Activated T-helper 1 cell treated with anti-CD3 and anti-CD28 coated beads, Interleukin-12 subunit alpha, Interleukin-12 subunit beta, Interleukin-2, Interleukin-4 antibody, amounts not matched to agents 30 ng/mL and 10 ng/mL and 1 ng/mL, durations not matched to agents 14 hours and 24 hours and 36 hours (primary cell): ENCODE data around the gene CHMP6. TPM values are rescaled to one million over a fixed set of nuclear protein-coding genes. Genes with fewer than 3 reads are reported as not detected.

Experiments used
- DNase-seq: peaks from one replicate; pipeline ENCODE4 v3.0.0; 2021; ENCODE audit warnings: low spot score
- H3K27ac Mint-ChIP-seq: one replicate; pipeline ENCODE4 v1.8.0; 2021; ENCODE audit warnings: mild to moderate bottlenecking, mixed read lengths
- H3K27me3 Mint-ChIP-seq: one replicate; pipeline ENCODE4 v1.8.0; 2022; ENCODE audit warnings: mild to moderate bottlenecking, moderate library complexity, mixed read lengths; ENCODE audit not compliant: insufficient read depth
- H3K36me3 Mint-ChIP-seq: one replicate; pipeline ENCODE4 v1.8.0; 2021; ENCODE audit warnings: low read depth, mixed read lengths
- H3K4me1 Mint-ChIP-seq: one replicate; pipeline ENCODE4 v1.8.0; 2021; ENCODE audit warnings: low read depth, mixed read lengths
- H3K4me3 Mint-ChIP-seq: one replicate; pipeline ENCODE4 v1.8.0; 2021; ENCODE audit warnings: mild to moderate bottlenecking, moderate library complexity, mixed read lengths
- H3K9me3 Mint-ChIP-seq: one replicate; pipeline ENCODE4 v1.8.0; 2021; ENCODE audit warnings: mixed read lengths
- intact Hi-C: fragments of 100-400 bp; cut with micrococcal nuclease; formaldehyde crosslinking; loops from one replicate; pipeline ENCODE4 v1.15.1; 2024
- total RNA-seq: library from RNA; stranded (reverse); gene quantifications from 2 replicates; pipeline ENCODE4 v1.2.3, GENCODE V29; 2022

Gene CHMP6
- total RNA-seq, 1 donor from 2014 or later = 36.6 TPM

DNA sequence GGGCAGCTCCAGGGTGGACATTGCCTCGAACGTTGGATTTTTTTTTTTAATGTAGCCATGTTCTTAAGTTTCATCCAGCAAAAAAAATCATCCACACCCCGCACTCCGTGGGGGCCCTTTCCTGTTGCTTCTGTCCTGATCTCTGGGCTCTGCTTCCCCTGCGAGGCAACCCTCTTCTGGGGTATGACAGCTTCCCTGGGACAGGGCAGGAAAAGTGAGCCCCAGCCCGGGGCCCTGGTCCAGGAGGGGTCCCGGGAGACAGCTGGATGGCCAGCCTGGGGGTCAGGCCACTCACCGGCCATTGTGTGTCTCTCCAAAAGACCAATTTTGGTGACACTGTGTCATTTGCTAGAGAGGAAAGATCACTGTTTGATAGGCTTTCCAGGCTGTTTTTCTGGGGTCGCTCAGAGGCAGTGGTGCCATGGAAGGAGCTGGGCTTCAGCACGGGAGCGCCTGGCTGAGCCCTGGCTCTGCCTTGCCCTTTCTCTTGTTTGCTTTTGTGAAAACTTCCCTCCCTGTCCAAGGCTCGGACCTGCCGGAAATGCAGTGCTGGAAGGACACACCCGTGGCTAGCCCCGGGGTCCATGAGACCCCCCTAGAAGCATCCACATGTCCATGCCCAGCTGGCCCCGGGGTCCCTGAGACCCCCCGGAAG is 41.0 kb upstream of the CHMP6 start:
- no peaks in the 10 kb centered on the region for H3K4me1 Mint-ChIP-seq
- H3K4me3 Mint-ChIP-seq = no peak overlapping the region
- H3K9me3 Mint-ChIP-seq = no peaks in the 10 kb centered on the region
- H3K36me3 Mint-ChIP-seq = peaks cover 23% of the 10 kb centered on the region
- intact Hi-C loops = no loop called here
- no peaks in the 10 kb centered on the region for H3K27me3 Mint-ChIP-seq
- DNase-seq = no peak
- no peak overlapping the region for H3K27ac Mint-ChIP-seq

DNA sequence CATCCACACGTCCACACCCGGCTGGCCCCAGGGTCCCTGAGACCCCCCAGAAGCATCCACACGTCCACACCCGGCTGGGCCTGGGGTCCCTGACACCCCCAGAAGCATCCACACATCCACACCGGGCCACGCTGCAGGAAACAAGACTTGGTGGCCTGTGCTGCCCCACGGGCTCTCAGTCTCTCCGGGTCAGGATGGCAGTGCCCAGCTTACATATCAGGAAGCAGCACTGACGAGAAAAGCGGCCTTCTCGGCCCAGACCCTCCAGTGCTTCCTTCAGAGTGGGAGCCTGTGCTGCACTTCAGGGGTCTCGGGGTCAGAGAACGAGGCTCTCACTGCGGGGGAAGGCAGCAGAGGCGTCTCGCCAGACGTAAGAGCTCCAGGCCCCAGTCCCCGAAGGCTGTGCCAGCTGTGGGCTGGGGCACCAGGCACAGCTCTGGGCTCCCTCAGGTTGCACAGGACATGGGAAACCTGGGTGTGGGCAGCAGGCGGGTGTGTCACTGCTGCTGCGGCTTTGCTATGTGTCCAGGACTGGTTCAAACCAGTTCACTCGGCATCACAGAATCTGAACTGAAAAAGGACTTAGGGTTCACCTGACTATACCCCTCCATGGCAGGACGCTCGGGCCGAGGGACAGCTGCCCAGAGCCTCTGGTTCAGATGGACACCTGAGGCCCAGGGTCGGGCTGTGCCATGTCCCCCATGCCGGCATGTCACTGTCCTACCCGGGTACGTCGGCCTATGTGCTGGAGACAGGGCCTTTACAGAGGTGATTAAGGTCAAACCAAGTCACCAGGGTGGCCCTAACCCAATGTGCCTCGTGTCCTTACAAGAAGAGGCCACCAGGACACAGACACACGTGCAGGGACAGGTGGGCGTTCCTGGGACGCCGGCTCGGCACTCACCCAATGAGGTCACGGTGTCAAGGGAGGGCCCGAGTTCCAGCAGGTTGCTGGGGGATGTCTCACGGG is 40.2 kb upstream of the CHMP6 start:
- Mint-ChIP-seq H3K4me3 (no peak overlapping the region), H3K27me3 (no peaks in the 10 kb centered on the region), H3K27ac (no peak overlapping the region), H3K4me1 (no peaks in the 10 kb centered on the region), H3K36me3 (peaks cover 16% of the 10 kb centered on the region), H3K9me3 (no peaks in the 10 kb centered on the region)
- intact Hi-C loops = no loop called here
- no peak for DNase-seq

DNA sequence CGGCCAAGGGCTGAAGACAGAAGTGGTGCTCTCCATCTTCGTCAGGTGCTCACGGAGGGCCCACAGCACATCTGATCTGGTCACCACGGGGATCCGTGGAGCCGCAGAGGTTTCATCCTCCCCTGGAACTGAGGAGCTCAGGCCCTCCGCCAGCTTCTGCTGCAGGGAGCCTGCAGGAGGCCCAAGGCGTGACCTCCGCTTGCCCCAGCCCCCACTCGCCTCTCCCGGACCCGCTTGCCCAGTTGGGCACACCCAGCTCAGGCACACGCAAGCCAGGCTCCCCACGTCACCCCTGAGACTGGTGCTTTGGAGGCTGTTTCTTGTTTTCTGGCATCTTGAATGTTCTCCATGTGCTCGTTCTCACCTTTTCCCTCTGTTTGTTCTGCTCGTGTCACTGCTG is 39.4 kb upstream of the CHMP6 start:
- no peak overlapping the region for H3K27ac Mint-ChIP-seq
- H3K36me3 Mint-ChIP-seq = peaks cover 7% of the 10 kb centered on the region
- DNase-seq = no peak
- no peak overlapping the region for H3K4me3 Mint-ChIP-seq
- H3K4me1 Mint-ChIP-seq = no peaks in the 10 kb centered on the region
- no peaks in the 10 kb centered on the region for H3K9me3 Mint-ChIP-seq
- no peaks in the 10 kb centered on the region for H3K27me3 Mint-ChIP-seq
- intact Hi-C loops = no loop called here

DNA sequence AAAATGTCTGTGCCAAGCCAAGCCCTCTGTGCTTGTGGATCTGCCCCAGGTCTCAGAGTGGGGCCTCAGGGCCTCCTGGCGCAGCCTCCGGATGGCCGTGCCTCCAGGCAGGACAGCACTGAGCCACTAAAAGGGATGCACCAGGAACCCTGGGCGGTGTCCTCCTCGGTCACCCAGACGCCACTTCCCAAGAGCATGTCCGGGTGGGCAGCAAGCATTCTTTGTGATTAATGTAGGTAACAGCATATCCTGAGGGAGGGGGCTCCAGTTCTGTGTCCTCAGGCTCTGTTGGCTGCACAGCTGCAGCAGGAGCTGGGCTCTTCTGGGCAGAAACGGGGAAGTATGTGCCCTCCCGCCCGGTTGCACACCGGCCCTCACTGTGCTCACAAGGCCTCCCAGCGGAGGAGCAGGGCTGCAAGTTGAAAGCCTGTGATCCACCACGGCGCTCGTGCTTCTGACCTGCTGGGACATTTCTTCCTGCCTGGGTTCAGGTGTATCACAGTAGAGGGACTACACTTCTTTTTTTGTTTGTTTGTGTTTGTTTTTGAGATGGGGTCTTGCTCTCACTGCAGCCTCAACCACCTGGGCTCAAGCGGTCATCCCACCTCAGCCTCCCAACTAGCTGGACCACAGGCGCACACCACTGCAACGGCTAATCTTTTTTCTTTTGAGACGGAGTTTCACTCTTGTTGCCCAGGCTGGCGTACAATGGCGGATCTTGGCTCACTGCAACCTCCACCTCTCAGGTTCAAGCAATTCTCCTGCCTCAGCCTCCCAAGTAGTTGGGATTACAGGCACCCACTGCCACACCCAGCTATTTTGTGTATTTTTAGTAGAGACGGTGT is 37.9 kb upstream of the CHMP6 start:
- no peak overlapping the region for H3K4me3 Mint-ChIP-seq
- intact Hi-C loops = no loop called here
- H3K27me3 Mint-ChIP-seq = no peaks in the 10 kb centered on the region
- peaks cover 2% of the 10 kb centered on the region for H3K36me3 Mint-ChIP-seq
- no peaks in the 10 kb centered on the region for H3K9me3 Mint-ChIP-seq
- H3K27ac Mint-ChIP-seq = no peak overlapping the region
- no peaks in the 10 kb centered on the region for H3K4me1 Mint-ChIP-seq
- no peak for DNase-seq

DNA sequence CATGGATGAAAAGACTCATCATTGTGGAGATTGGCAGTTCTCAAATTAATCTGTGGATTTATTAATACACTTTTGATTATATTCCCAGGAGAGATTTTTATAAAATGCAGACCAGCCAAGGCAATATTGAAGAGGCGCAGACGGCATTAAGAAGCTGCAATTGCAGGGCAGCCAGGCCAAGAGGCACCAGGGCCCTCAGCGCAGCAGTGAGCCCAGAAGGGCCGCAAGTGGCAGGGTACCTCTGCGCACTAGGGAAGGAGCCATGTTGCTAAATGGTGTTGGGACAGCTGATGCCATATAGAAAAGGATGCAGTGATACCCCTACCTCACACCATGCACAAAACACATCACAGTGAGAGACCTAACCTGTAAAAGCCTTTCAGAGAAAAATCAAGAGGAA is 36.6 kb upstream of the CHMP6 start:
- Mint-ChIP-seq H3K36me3 (peaks cover 2% of the 10 kb centered on the region), H3K4me1 (no peaks in the 10 kb centered on the region), H3K4me3 (no peak overlapping the region), H3K27ac (no peak overlapping the region), H3K9me3 (no peaks in the 10 kb centered on the region), H3K27me3 (no peaks in the 10 kb centered on the region)
- intact Hi-C loops = no loop called here
- DNase-seq = no peak

DNA sequence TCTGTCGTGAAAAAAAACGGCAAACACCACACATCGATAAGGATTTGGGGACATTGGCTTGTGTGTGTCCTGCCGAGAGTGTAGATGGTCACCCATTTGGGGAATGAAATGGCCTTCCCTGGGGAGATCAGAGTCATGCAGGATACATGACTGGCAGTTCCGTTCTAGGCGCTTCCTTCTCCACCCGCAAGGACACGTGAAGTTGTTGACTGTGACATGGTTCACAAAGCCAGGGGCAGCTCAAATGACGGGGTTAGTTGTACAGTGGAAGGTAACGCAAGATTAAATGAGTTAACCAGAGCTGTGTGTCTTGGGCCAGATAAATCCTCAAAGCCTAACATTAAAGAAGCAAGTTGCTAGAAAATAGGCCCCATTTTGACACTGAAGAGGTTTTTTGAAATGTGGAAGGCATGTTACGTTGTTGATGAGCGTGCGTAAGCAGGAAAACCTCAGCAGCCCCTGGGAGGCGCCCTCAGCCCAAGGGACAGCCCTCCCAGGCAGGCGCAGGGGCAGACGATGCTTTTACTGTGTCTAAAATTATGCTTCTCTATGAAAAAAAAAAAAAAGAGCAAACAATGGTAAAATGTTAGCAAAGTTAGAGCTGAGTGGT is 35.9 kb upstream of the CHMP6 start:
- intact Hi-C loops = no loop called here
- no peak overlapping the region for H3K4me3 Mint-ChIP-seq
- no peaks in the 10 kb centered on the region for H3K4me1 Mint-ChIP-seq
- no peaks in the 10 kb centered on the region for H3K9me3 Mint-ChIP-seq
- no peak overlapping the region for H3K27ac Mint-ChIP-seq
- no peaks in the 10 kb centered on the region for H3K27me3 Mint-ChIP-seq
- H3K36me3 Mint-ChIP-seq = no peaks in the 10 kb centered on the region
- DNase-seq = no peak

DNA sequence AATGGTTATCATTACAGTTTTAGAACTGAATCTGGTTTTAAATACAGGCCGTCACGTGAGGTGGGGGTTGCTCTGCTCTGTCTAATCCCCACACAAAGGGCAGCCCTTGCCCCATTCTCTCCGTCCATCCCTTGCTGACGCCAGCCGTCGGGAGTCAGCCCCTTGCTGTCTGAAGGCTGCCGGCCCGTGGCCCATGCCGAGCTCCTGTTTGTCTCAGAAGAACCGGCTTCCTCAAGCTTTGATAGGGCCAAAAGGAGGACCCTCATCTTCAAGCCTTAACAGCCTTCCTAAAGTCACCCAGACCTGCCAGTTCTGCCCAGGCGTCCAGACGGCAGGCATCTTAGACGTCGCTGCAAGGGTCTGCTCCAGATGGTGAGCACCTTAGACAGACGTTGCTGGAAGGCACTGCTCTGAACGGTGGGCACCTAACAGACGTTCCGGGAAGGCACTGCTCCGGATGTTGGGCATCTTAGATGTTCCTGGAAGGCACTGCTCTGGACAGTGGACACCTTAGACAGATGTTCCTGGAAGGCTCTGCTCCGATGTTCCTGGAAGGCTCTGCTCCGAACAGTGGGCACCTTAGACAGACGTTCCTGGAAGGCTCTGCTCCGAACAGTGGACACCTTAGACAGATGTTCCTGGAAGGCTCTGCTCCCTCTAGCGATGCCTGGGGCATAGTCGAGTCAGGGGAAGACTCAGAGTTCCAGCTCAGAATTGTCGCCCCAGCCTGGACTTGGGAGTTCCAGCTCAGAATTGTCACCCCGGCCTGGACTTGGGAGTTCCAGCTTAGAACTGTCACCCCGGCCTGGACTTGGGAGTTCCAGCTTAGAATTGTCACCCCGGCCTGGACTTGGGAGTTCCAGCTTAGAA is 35.1 kb upstream of the CHMP6 start:
- intact Hi-C loops = no loop called here
- H3K4me3 Mint-ChIP-seq = no peak overlapping the region
- H3K36me3 Mint-ChIP-seq = no peaks in the 10 kb centered on the region
- H3K27me3 Mint-ChIP-seq = no peaks in the 10 kb centered on the region
- H3K27ac Mint-ChIP-seq = no peak overlapping the region
- no peaks in the 10 kb centered on the region for H3K4me1 Mint-ChIP-seq
- no peaks in the 10 kb centered on the region for H3K9me3 Mint-ChIP-seq
- no peak for DNase-seq

DNA sequence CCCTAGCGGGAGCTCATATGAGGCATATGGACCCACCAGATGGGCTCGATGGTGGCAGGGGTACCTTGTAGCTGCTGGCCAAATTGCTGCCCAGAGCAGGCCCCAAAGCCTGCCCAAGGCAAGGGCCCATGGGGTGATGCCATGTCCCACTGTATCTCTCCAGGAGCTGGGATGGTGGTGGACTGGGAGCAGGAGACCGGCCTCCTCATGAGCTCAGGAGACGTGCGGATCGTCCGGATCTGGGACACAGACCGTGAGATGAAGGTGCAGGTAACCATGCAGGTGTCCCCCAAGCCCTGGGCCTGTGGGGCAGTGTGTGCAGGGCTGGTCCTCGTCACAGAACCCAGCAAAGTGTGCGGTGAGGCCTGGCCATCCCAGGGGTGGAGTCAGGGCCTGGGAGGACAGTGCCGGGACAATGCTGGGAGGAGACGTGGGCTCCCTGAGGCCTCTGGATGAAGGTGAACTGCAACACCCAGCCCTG is 34.1 kb upstream of the CHMP6 start:
- no peak for DNase-seq
- Mint-ChIP-seq H3K27ac (no peak overlapping the region), H3K36me3 (no peaks in the 10 kb centered on the region), H3K4me3 (no peak overlapping the region), H3K9me3 (no peaks in the 10 kb centered on the region), H3K4me1 (no peaks in the 10 kb centered on the region), H3K27me3 (no peaks in the 10 kb centered on the region)
- intact Hi-C loops = no loop called here

DNA sequence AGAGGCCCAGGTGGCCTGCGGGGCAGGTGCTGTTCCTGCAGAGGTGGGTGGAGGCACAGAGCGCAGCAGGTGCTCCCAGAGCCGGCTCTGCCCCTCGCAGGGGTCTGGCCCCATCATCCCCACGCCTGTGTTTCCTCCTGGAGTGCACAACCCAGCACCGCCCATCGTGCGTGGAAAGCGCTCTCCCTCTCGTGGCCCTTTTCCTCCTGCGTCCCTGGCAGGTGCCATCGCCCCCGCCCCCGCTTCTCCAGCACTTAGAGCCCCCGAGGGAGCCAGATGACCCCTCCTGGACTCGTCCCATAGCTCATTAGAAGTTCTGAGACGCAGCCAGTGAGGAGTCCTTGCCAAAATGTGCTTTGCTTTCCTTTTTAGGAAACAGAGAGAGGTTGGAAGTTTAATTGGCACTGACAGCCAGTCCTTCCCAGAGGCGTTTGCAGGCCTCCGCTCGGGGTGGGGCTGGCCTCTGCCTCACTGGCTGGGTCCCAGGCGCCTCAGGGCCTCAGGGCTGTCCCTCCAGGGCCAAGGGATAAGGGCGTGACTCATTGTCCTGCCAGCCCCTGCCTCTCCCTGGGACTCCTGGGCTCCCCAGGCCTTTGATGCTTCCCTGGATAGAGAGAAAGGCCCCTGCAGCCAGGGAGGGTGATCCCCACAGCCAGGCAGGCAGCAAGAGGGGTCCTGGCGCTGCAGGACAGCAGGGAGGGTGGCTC is 32.2 kb upstream of the CHMP6 start:
- peaks cover 2% of the 10 kb centered on the region for H3K36me3 Mint-ChIP-seq
- intact Hi-C loops = no loop called here
- H3K9me3 Mint-ChIP-seq = no peaks in the 10 kb centered on the region
- H3K4me1 Mint-ChIP-seq = no peaks in the 10 kb centered on the region
- H3K27ac Mint-ChIP-seq = no peak overlapping the region
- no peak for DNase-seq
- no peaks in the 10 kb centered on the region for H3K27me3 Mint-ChIP-seq
- H3K4me3 Mint-ChIP-seq = no peak overlapping the region

DNA sequence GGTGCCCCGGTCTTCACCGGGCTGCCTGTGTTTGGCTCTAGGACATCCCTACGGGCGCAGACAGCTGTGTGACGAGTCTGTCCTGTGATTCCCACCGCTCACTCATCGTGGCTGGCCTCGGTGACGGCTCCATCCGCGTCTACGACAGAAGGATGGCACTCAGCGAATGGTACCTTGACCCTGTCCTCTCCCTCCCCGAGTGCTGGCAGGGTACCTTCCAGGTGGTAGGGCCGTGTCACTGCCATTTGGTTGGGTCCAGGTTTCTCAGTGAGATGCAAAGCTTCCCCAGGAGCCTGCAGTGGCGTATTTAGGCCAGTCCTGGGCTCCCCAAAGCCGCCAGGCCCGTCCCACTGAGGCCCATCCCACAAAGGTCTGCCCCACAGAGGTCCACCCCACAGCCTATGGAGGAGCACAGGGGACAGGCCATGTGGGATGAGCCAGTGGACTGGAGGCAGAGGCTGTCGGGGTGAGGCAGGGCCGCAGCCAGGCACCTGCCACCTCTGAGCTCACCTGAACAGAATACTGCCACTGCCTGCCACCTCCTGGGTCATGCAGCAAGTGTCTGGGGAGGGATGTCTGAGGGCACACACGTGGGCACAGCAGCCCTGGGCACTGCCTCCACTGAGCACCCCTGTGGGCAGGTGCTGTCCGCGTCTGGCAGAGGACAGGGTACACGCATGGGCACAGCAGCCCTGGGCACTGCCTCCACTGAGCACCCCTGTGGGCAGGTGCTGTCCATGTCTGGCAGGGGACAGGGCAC is 31.4 kb upstream of the CHMP6 start:
- Mint-ChIP-seq H3K36me3 (peaks cover 4% of the 10 kb centered on the region), H3K4me3 (no peak overlapping the region), H3K27ac (no peak overlapping the region), H3K4me1 (no peaks in the 10 kb centered on the region), H3K27me3 (no peaks in the 10 kb centered on the region), H3K9me3 (no peaks in the 10 kb centered on the region)
- intact Hi-C loops = no loop called here
- no peak for DNase-seq
